Adrenal gland (tissue), 12 donors: Measurements from ENCODE around the gene MTMR1. TPM values are rescaled to one million over a fixed set of nuclear protein-coding genes. Genes with fewer than 3 reads are reported as not detected.

ENCODE experiments used
- DNase-seq, 7 donors: peaks; one replicate each; pipeline ENCODE4 v3.0.0-alpha.2; 2019 to 2020
- H3K27ac ChIP-seq, 5 donors: fragments of 200-600 bp; sonication (generic) in 4 of 5; 1 replicate in 3 of 5; 2 replicates in 2 of 5; pipeline versions ENCODE4 v1.5.1 to v1.8.0; 2016 to 2020; ENCODE audit warnings: mild to moderate bottlenecking in 1 of 5
- H3K27me3 ChIP-seq: fragments of 200-600 bp; 2 replicates; pipeline ENCODE4 v1.8.0; 2021
- H3K36me3 ChIP-seq, 2 donors: fragments of 200-600 bp; replicated peaks in 1 of 2; 1 replicate in 1 of 2; 2 replicates in 1 of 2; pipeline versions ENCODE4 v1.5.1 to v1.8.0; 2018 to 2022
- H3K4me1 ChIP-seq, 2 donors: fragments of 200-600 bp; replicated peaks in 1 of 2; 1 replicate in 1 of 2; 2 replicates in 1 of 2; pipeline versions ENCODE4 v1.5.1 to v1.8.0; 2018 to 2021
- H3K4me3 ChIP-seq, 4 donors: fragments of 200-600 bp; sonication (generic) in 3 of 4; one replicate each; pipeline ENCODE4 v1.5.1; 2016 to 2018
- H3K9me3 ChIP-seq, 3 donors: fragments of 200-600 bp; sonication (generic) in 1 of 3; replicated peaks in 1 of 3; 1 replicate in 2 of 3; 2 replicates in 1 of 3; pipeline versions ENCODE4 v1.5.1 to v1.8.0; 2016 to 2021
- CTCF ChIP-seq, 6 experiments: fragments of 450-650 bp in 4 of 6; fragments of 200-600 bp in 2 of 6; sonication (generic) in 1 of 6; IDR thresholded peaks; 1 replicate in 5 of 6; 2 replicates in 1 of 6; pipeline versions ENCODE4 v1.5.1 to v1.8.0; 2016 to 2021; ENCODE audit warnings: antibody characterized with exemption in 6 of 6, mild to moderate bottlenecking in 2 of 6, moderate library complexity in 1 of 6
- POLR2A ChIP-seq, 2 donors: fragments of 450-650 bp; IDR thresholded peaks; one replicate each; pipeline ENCODE4 v1.6.1; 2017; ENCODE audit warnings: antibody characterized with exemption in 2 of 2, mild to moderate bottlenecking in 2 of 2, moderate library complexity in 1 of 2
- WGBS, 4 donors: extraction: QIAGEN DNeasy Blood & Tissue Kit in 2 of 4; methylation state at CpG; one replicate each; pipeline versions ENCODE4 v1.1.5 to v1.1.7; 2013 to 2017; 5-methylcytosine and 5-hydroxymethylcytosine counted together
- intact Hi-C, 2 donors: fragments of 100-400 bp; cut with DNase I; formaldehyde crosslinking; loops; one replicate each; pipeline versions ENCODE4 v1.14.1 to v1.15.0; 2022 to 2023
- polyA plus RNA-seq, 3 donors: library from polyadenylated mRNA; stranded (reverse); fragments of 200-250 nt in 2 of 3; fragments of 350-450 nt in 1 of 3; fragmentation: Illumina TruSeq in 1 of 3; extraction: RNeasy Lipid Tissue Mini Kit (QIAGEN cat#74804) in 1 of 3; gene quantifications; one replicate each; pipeline ENCODE4 v1.2.3, GENCODE V29; 2013 to 2014
- total RNA-seq, 9 donors: library from RNA; depleted of rRNA in 4 of 9; stranded (reverse); fragments of >200 nt in 4 of 9; fragments of 120-200 nt in 1 of 9; fragmentation: NEBNext Ultra II Directional in 1 of 9; extraction: Animal tissue kit (Norgen Biotek cat#: 25700) in 1 of 9; gene quantifications; one replicate each; pipeline versions ENCODE4 v1.1.0 to v1.2.4, GENCODE V29; 2013 to 2023
- donor health status: healthy with polysubstance abuse.
- donor health status: Bipolar disorder and iron deficiency.
- donor health status: DM: yes; HTN: yes; CAD: no.
- donor health status: DM: no; HTN: no; CAD: no.
- donor health status: DM: no; HTN: no; CAD: no.
- donor health status: DM: yes; HTN: yes; CAD: no.

Gene MTMR1
- total and polyA plus RNA-seq, 12 donors: 9.2 to 19.8 (median 13.9) TPM

- H3K36me3 ChIP-seq: no peaks in the 10 kb centered on the region
- intact Hi-C loops: no loop called here
- WGBS, 4 donors: 71 to 96% (median 83%) methylated on average over 5 of the region's 5 CpGs
These were observed 99.8 kb downstream of the MTMR1 start for GRCh38 chrX:150792949-150793527.

GRCh38 chrX:150805736-150806135, 112.5 kb downstream of the MTMR1 start:
- no peaks in the 10 kb centered on the region for H3K36me3 ChIP-seq
- H3K27me3 ChIP-seq: no peaks in the 10 kb centered on the region
- no peak overlapping the region for H3K27ac ChIP-seq
- H3K4me1 ChIP-seq: no peaks in the 10 kb centered on the region
- no peak for TF ChIP-seq CTCF (IDR thresholded peaks at IDR 0.05)
- TF ChIP-seq POLR2A (IDR thresholded peaks at IDR 0.05): no peak
- intact Hi-C loops: no loop called here
- WGBS, 4 donors: 93 to 98% (median 95%) methylated on average over 2 of the region's 2 CpGs
- no peak overlapping the region for H3K4me3 ChIP-seq
- no peak for DNase-seq
- no peaks in the 10 kb centered on the region for H3K9me3 ChIP-seq

More at GRCh38 chrX:150792949-150793527, 99.8 kb downstream of the MTMR1 start:
- Histone ChIP-seq H3K9me3 (no peaks in the 10 kb centered on the region), H3K27ac (no peak overlapping the region), H3K4me3 (no peak overlapping the region), H3K27me3 (no peaks in the 10 kb centered on the region), H3K4me1 (no peaks in the 10 kb centered on the region)
- no peak for DNase-seq
- TF ChIP-seq POLR2A (IDR thresholded peaks at IDR 0.05): no peak
- no peak for TF ChIP-seq CTCF (IDR thresholded peaks at IDR 0.05)

GRCh38 chrX:150806827-150807226, 113.6 kb downstream of the MTMR1 start:
- Histone ChIP-seq H3K9me3 (no peaks in the 10 kb centered on the region), H3K27ac (no peak overlapping the region), H3K27me3 (no peaks in the 10 kb centered on the region), H3K4me3 (no peak overlapping the region), H3K4me1 (no peaks in the 10 kb centered on the region), H3K36me3 (no peaks in the 10 kb centered on the region)
- DNase-seq: no peak
- intact Hi-C loops: no loop called here
- 63 to 89% (median 78%) methylated on average over 1 of the region's 1 CpG for WGBS, 4 donors
- TF ChIP-seq CTCF (IDR thresholded peaks at IDR 0.05): no peak
- TF ChIP-seq POLR2A (IDR thresholded peaks at IDR 0.05): no peak

GRCh38 chrX:150813922-150814321, 120.7 kb downstream of the MTMR1 start:
- DNase-seq: no peak
- Histone ChIP-seq H3K4me1 (no peaks in the 10 kb centered on the region), H3K36me3 (no peaks in the 10 kb centered on the region), H3K4me3 (no peak overlapping the region), H3K9me3 (no peaks in the 10 kb centered on the region), H3K27ac (no peak overlapping the region), H3K27me3 (no peaks in the 10 kb centered on the region)
- intact Hi-C loops: no loop called here
- TF ChIP-seq CTCF (IDR thresholded peaks at IDR 0.05) (no peak), POLR2A (IDR thresholded peaks at IDR 0.05) (no peak)
- WGBS, 4 donors: 65 to 90% (median 82%) methylated on average over 5 of the region's 5 CpGs

Other genes starting within 250 kb of the MTMR1 start
- 10 to 100 TPM; 15.4 to 31.4 (median 25.7) TPM for gene MTM1, start 124.8 kb upstream of the MTMR1 start, total RNA-seq
- 10 to 100 TPM in 1 of 3 donors, 1 to 10 TPM in 2; 4.1 to 31.4 (median 5.4) TPM for gene MTM1, start 124.8 kb upstream of the MTMR1 start, polyA plus RNA-seq
- gene CD99L2, start 205.3 kb downstream of the MTMR1 start, total RNA-seq: 100 to 1,000 TPM in 1 of 9 donors, 10 to 100 TPM in 8; 27.2 to 102 (median 58.4) TPM
- gene CD99L2, start 205.3 kb downstream of the MTMR1 start, polyA plus RNA-seq: 10 to 100 TPM; 20.0 to 34.4 (median 27.8) TPM